GM19193 (cell line): ENCODE data around the gene FTH1.

ENCODE experiments used
- POLR2A ChIP-seq: IDR thresholded peaks from 4 replicates; pipeline ENCODE4 v1.6.1; 2011; ENCODE audit not compliant: insufficient read depth, insufficient read length; ENCODE audit errors: extremely low read depth

Gene FTH1

DNA sequence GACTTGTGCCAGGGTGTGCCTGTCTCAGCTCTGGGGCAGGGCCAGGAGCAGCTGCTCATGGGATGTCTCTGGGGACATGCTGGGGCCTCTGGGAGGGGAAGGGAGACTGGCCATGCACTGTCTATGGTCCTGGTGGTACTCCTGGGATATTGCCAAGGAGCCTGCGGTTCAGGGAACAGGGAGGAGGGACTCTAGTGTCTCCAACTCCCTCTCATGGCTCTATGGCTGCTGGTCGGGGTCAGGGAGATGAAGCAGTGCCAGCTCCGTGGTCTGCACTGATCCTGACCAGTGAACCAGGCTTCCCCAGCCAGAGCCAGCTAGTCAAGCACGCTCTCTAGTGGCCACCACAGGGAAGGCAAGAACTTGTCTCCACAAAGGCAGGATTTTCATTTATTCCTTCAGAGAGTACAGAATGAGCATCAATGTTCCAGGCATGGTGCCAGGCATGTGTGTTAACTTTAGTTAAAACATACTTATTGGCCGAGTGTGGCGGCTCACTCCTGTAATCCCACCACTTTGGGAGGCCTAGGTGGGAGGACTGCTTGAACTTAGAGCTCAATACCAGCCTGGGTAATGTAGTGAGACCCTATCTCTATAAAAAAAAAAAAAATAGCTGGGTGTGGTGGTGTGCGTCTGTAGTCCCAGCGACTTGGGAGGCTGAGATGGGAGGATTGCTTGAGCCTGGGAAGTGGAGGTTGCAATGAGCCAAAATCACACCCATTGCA, 19.8 kb downstream of the FTH1 start:
- TF ChIP-seq POLR2A: no peak

DNA sequence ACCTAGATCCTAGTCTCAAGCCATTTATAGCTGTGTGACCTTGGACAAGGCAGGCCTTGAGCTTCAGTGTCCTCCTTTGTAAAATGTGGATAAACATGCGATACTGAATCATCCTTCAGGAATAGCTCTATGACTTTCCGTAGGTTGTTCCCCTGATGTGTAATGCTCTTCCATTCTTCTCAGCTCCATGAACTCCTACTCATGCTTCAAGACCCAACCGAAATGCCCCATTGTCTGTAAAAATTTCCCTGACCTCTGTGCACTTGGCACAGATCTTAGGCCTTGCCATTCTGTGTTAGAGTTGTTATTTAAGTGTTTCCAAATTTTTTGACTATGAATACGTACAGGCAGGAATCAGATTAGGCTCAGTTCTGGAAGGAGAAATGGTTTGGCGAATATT, 20.5 kb downstream of the FTH1 start:
- TF ChIP-seq POLR2A: no peak

GRCh38 chr11:61945191-61945590, 22.2 kb downstream of the FTH1 start:
- TF ChIP-seq POLR2A: no peak

DNA sequence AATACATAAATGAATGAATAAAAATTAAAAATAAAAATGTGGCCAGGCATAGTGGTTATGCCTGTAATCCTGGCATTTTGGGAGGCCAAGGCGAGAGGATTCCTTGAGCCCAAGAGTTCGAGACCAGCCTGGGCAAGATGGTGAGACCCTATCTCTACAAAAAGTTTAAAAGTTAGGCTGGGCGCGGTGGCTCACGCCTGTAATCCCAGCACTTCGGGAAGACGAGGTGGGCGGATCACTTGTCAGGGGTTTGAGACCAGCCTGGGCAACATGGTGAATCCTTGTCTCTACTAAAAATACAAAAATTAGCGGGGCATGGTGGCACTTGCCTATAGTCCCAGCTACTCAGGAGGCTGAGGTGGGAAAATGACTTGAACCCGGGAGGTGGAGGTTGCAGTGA, 27.0 kb downstream of the FTH1 start:
- TF ChIP-seq POLR2A: no peak

- no peak for TF ChIP-seq POLR2A
These were observed 31.6 kb downstream of the FTH1 start for GRCh38 chr11:61935861-61936260.

- no peak for TF ChIP-seq POLR2A
These were observed 36.5 kb downstream of the FTH1 start for GRCh38 chr11:61930933-61931332.

GRCh38 chr11:61928606-61929005, 38.8 kb downstream of the FTH1 start:
- no peak for TF ChIP-seq POLR2A

DNA sequence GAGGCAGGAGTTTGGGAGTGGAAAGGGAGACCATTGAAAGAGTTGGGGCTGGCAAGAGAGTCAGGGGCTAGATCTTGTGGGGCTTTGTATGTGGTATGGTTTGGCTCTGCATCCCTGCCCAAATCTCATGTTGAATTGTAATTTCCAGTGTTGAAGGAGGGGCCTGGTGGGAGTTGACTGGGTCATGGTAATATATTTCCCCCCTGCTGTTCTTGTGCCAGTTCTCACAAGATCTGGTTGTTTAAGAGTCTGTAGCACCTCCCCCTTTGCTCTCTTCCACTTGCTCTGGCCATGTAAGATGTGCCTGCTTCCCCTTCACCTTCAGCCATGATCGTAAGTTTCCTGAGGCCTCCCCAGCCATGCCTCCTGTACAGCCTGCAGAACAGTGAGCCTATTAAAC, 39.9 kb downstream of the FTH1 start:
- no peak for TF ChIP-seq POLR2A

DNA sequence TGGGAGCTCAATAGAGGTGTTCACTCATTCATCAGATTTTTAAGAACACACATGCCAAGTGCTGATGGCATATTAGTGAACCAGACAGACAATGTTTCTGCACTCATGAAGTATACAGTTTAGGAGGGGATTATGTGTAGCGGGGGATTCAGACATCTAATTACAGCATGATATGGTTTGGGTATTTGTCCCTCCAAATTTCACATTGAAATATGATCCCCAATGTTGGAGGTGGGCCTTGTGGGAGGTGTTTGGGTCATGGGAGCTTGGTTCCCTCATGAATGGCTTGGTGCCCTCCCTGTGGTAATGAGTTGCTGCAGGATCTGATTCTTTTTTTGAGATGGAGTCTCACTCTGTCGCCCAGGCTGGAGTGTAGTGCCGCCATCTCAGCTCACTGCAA, 41.2 kb downstream of the FTH1 start:
- no peak for TF ChIP-seq POLR2A

DNA sequence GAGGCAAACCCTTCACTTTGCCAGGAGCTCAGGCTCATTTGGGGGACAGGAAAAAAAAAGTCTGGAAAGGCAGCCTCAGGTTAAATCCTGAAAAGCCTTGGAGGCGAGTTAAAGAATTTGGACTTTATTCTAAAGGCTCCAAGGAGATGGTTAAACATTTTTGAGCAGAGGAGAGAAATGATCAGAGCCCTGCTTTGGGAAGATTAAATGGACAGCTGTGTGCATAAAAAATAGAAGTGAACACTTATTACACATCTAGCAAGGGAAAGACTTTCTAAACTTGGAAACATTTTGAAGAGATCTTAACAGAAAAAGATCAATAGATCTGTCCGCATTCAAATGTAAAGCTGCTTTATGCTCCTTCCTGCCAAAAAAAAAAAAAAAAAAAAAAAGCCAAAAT, 41.7 kb downstream of the FTH1 start:
- TF ChIP-seq POLR2A: no peak

GRCh38 chr11:61924064-61924455, 43.4 kb downstream of the FTH1 start:
- TF ChIP-seq POLR2A: no peak

DNA sequence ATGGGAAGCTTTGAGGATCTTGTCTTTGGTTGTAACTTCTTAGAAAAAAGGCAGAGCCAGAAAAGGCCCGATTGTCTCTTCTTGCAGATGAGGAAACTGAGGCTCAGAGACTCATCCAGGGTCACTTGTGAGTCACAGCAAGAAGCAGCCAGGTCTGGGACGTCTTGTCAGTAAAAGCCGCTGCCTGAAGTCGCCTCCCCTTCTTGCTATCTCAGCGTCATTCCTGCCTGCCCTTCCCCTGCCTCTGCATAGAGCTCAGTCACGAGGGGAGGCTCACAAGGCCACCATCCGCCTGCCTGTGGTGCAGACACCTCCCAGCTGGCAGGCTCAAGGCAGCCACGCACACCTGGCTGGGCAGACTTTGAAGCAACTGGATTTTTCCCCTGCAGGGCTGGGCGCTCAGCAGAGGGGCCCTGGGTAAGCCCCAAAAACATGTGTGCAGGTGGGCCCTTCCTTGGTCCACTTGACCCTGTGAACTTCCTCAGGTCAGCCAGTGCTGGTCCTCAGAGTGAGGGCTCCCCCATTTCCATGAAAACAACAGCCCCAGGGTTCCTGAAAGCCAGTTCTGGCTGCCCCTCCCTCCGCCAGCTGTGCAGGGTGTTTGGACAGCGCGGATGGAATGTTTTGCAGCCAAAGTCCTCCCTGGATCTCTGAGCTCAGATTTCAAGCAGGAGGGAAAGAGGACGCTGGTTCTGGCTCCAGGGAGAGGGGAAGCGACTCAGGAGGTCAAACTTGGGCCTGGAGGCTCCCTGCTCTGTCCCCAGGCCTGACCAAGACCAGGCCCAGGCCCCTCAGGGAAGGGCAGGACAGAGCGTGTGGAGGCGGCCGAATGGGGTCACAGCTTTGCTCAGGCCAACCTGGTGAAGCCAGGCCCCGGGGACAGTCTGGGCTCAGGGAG, 44.0 kb downstream of the FTH1 start:
- TF ChIP-seq POLR2A: no peak

DNA sequence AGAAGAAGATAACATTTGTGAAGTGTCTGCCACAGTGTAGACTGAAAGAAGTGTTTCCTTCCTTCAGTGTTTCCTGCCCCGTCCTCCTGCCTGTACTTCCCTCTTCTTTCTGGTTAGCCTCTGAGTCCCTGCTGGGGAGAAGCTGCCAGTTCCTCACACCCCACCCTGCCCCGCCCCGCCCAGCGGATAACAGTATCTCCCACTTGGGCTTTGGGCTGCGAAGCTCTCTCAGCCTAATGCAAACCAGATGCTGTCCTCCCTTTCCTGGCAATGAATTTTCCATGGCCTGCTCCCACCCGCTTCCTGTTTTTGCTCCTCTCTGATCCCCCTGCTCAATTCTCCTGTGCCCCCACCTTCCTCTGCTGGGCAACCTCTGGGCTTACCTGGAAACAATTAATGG, 44.9 kb downstream of the FTH1 start:
- TF ChIP-seq POLR2A: no peak

- TF ChIP-seq POLR2A: no peak
These were observed 46.0 kb downstream of the FTH1 start for GRCh38 chr11:61921446-61921845.

DNA sequence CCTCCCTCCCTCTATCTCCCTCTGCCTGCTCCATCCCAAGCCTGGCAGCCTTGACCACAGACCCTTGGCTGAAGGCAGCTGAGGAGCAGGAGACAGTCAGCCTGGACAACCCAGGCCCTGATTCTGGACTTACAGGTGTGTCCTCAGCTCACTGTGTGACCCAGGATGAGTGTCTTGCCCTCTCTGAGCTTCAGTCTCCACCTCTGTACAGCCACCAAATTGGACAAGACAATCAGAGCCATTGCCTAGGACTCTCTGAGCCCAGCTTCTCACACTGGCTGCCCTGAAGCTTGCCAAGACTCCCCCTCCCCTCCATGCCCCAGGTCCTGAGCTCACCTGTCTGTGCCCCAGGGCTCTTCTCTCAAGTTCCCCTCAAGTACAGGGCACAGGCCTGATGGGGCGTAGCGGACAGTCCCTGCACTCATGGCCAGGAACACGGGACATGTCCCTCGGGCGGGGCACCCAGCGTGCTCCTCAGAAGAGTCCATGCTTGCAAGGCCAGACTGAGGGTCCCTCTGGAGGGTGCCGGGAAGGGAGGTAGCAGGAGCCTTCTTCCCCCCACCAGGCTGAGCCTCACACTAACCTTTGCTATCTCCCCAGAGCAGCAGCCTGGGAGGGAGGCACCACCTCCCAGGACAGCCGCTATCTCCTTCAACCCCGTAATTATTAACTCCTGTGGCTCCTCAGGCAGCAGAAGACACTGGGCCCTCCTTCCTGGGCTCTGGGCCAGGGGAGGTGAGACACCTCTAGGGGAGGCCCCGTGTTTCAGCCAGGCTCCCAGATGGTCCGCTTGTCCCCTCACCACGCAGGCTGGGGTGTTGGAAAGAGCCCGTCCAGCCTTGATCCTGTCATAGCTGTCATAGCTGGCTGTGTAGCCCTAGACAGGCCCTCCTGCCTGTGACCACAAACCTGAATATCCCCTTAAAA, 47.5 kb downstream of the FTH1 start:
- no peak for TF ChIP-seq POLR2A
